Liver (tissue), 9 donors: Measurements from ENCODE around the gene KRT14. TPM values are rescaled to one million over a fixed set of nuclear protein-coding genes. Genes with fewer than 3 reads are reported as not detected.

Experiments
- DNase-seq: peaks from one replicate; pipeline ENCODE4 v3.0.0-alpha.2; 2017; ENCODE audit warnings: low spot score
- H3K27ac ChIP-seq, 2 donors: one replicate each; pipeline ENCODE4 v1.7.0; 2013; ENCODE audit warnings: inconsistent platforms in 2 of 2, low read length in 2 of 2, control low read depth in 1 of 2, low read depth in 1 of 2, mild to moderate bottlenecking in 1 of 2
- H3K27me3 ChIP-seq, 4 donors: one replicate each; pipeline versions ENCODE4 v1.6.1 to v1.7.0; 2013; ENCODE audit warnings: low read length in 3 of 4, inconsistent platforms in 1 of 4, mild to moderate bottlenecking in 1 of 4, moderate library complexity in 1 of 4; ENCODE audit not compliant: control insufficient read depth in 4 of 4, insufficient read depth in 4 of 4
- H3K36me3 ChIP-seq, 4 donors: one replicate each; pipeline versions ENCODE4 v1.6.1 to v1.7.0; 2013; ENCODE audit warnings: low read length in 3 of 4, mild to moderate bottlenecking in 3 of 4, low read depth in 1 of 4, moderate library complexity in 1 of 4; ENCODE audit not compliant: control insufficient read depth in 4 of 4, insufficient read depth in 3 of 4
- H3K4me1 ChIP-seq, 4 donors: one replicate each; pipeline versions ENCODE4 v1.6.1 to v1.7.0; 2013; ENCODE audit warnings: low read length in 3 of 4, mild to moderate bottlenecking in 3 of 4, moderate library complexity in 1 of 4; ENCODE audit not compliant: control insufficient read depth in 4 of 4, insufficient read depth in 4 of 4
- H3K4me3 ChIP-seq, 3 donors: one replicate each; pipeline versions ENCODE4 v1.6.1 to v1.7.0; 2013; ENCODE audit warnings: low read length in 3 of 3, control low read depth in 1 of 3, low read depth in 1 of 3, mild to moderate bottlenecking in 1 of 3
- H3K9ac ChIP-seq, 2 donors: one replicate each; pipeline ENCODE4 v1.7.0; 2013; ENCODE audit warnings: low read length in 2 of 2, mild to moderate bottlenecking in 2 of 2, moderate library complexity in 2 of 2, control low read depth in 1 of 2, low read depth in 1 of 2
- H3K9me3 ChIP-seq, 4 donors: one replicate each; pipeline versions ENCODE4 v1.6.1 to v1.7.0; 2013; ENCODE audit warnings: low read length in 3 of 4; ENCODE audit not compliant: control insufficient read depth in 4 of 4
- ATF3 ChIP-seq: IDR thresholded peaks from 2 replicates; pipeline ENCODE4 v1.6.1; 2016; ENCODE audit warnings: antibody characterized with exemption
- CTCF ChIP-seq: fragments of 150-350 bp; IDR thresholded peaks from 2 replicates; pipeline ENCODE4 v1.5.1; 2017; ENCODE audit warnings: improper control_type of control experiment, low read depth, low read length; ENCODE audit not compliant: missing input control
- EGR1 ChIP-seq, 2 donors: IDR thresholded peaks; 2 replicates each; pipeline ENCODE4 v1.6.1; 2016 to 2018; ENCODE audit warnings: antibody characterized with exemption in 2 of 2, low read depth in 2 of 2
- FOXA1 ChIP-seq: IDR thresholded peaks from 2 replicates; pipeline ENCODE4 v1.6.1; 2016; ENCODE audit warnings: antibody characterized with exemption
- FOXA2 ChIP-seq: IDR thresholded peaks from 2 replicates; pipeline ENCODE4 v1.6.1; 2016; ENCODE audit warnings: antibody characterized with exemption
- GABPA ChIP-seq, 2 donors: IDR thresholded peaks in 1 of 2; conservative IDR thresholded peaks in 1 of 2; 2 replicates each; pipeline ENCODE4 v1.6.1; 2016; ENCODE audit warnings: antibody characterized with exemption in 2 of 2, mild to moderate bottlenecking in 1 of 2, moderate library complexity in 1 of 2
- HNF4A ChIP-seq, 2 donors: conservative IDR thresholded peaks; 2 replicates each; pipeline ENCODE4 v1.6.1; 2016; ENCODE audit warnings: antibody characterized with exemption in 2 of 2, mild to moderate bottlenecking in 2 of 2
- HNF4G ChIP-seq: IDR thresholded peaks from 2 replicates; pipeline ENCODE4 v1.6.1; 2016; ENCODE audit warnings: antibody characterized with exemption
- JUND ChIP-seq, 2 donors: IDR thresholded peaks; 2 replicates each; pipeline ENCODE4 v1.6.1; 2016; ENCODE audit warnings: antibody characterized with exemption in 2 of 2
- MAX ChIP-seq: IDR thresholded peaks from 2 replicates; pipeline ENCODE4 v1.6.1; 2016; ENCODE audit warnings: antibody characterized with exemption
- NR2F2 ChIP-seq: IDR thresholded peaks from 2 replicates; pipeline ENCODE4 v1.6.1; 2016; ENCODE audit warnings: antibody characterized with exemption
- RAD21 ChIP-seq, 2 donors: IDR thresholded peaks; 2 replicates each; pipeline ENCODE4 v1.6.1; 2016; ENCODE audit warnings: antibody characterized with exemption in 2 of 2, mild to moderate bottlenecking in 2 of 2
- REST ChIP-seq: IDR thresholded peaks from 2 replicates; pipeline ENCODE4 v1.6.1; 2016; ENCODE audit warnings: antibody characterized with exemption, mild to moderate bottlenecking
- RXRA ChIP-seq, 2 donors: IDR thresholded peaks; 2 replicates each; pipeline ENCODE4 v1.6.1; 2017 to 2018; ENCODE audit warnings: antibody characterized with exemption in 2 of 2, mild to moderate bottlenecking in 1 of 2
- SP1 ChIP-seq: IDR thresholded peaks from 2 replicates; pipeline ENCODE4 v1.6.1; 2018; ENCODE audit warnings: antibody characterized with exemption, mild to moderate bottlenecking
- TAF1 ChIP-seq: conservative IDR thresholded peaks from 2 replicates; pipeline ENCODE4 v1.6.1; 2016; ENCODE audit warnings: antibody characterized with exemption, mild to moderate bottlenecking
- YY1 ChIP-seq: IDR thresholded peaks from 2 replicates; pipeline ENCODE4 v1.6.1; 2016; ENCODE audit warnings: antibody characterized with exemption, mild to moderate bottlenecking
- ZBTB33 ChIP-seq: IDR thresholded peaks from 2 replicates; pipeline ENCODE4 v1.6.1; 2016; ENCODE audit warnings: antibody characterized with exemption
- WGBS: extraction: QIAGEN DNeasy Blood & Tissue Kit; methylation state at CpG from one replicate; pipeline ENCODE4 v1.1.7; 2013; 5-methylcytosine and 5-hydroxymethylcytosine counted together
- polyA plus RNA-seq, 2 donors: library from polyadenylated mRNA; stranded (reverse) in 1 of 2; unstranded in 1 of 2; fragments of 200-250 nt in 1 of 2; fragments of >200 nt in 1 of 2; fragmentation: Nextera tagmentation in 1 of 2; extraction: Ambion mirVana in 1 of 2; gene quantifications; one replicate each; pipeline versions ENCODE4 v1.2.1 to v1.2.3, GENCODE V29; 2013 to 2015
- total RNA-seq, 2 donors: library from RNA; depleted of rRNA; stranded (reverse); fragments of >200 nt; gene quantifications; one replicate each; pipeline ENCODE4 v1.2.3, GENCODE V29; 2014
- donor health status: healthy.
- donor health status: healthy.
- donor health status: healthy.
- donor health status: healthy.
- donor health status: healthy.

Gene KRT14
- total and polyA plus RNA-seq, 4 donors: not detected

- H3K36me3 ChIP-seq: no peaks in the 10 kb centered on the region
- no peaks in the 10 kb centered on the region for H3K27me3 ChIP-seq
- H3K4me1 ChIP-seq: no peaks in the 10 kb centered on the region
- no peaks in the 10 kb centered on the region for H3K9me3 ChIP-seq
- H3K4me3 ChIP-seq: no peak overlapping the region
- H3K27ac ChIP-seq: no peak overlapping the region
- no peak for DNase-seq
- WGBS: 64% methylated on average over 5 of the region's 5 CpGs
- TF ChIP-seq RXRA (IDR thresholded peaks at IDR 0.05) (no peak), TAF1 (no peak), FOXA1 (no peak), JUND (IDR thresholded peaks at IDR 0.05) (no peak), FOXA2 (no peak)
- H3K9ac ChIP-seq: no peak overlapping the region
These were observed 30.4 kb downstream of the KRT14 start for GRCh38 chr17:41556306-41556705.

GRCh38 chr17:41555105-41555887, 31.4 kb downstream of the KRT14 start:
- Histone ChIP-seq H3K27me3 (no peaks in the 10 kb centered on the region), H3K36me3 (no peaks in the 10 kb centered on the region), H3K4me1 (no peaks in the 10 kb centered on the region), H3K9me3 (no peaks in the 10 kb centered on the region), H3K27ac (no peak overlapping the region), H3K9ac (no peak overlapping the region), H3K4me3 (no peak overlapping the region)
- 74% methylated on average over 5 of the region's 5 CpGs for WGBS
- TF ChIP-seq RAD21 (IDR thresholded peaks at IDR 0.05) (no peak), ATF3 (no peak), JUND (IDR thresholded peaks at IDR 0.05) (no peak), TAF1 (no peak), HNF4A (conservative IDR thresholded peaks at IDR 0.05) (no peak), FOXA2 (no peak), REST (no peak), CTCF (no peak), MAX (no peak), SP1 (no peak), HNF4G (no peak), NR2F2 (no peak), YY1 (no peak), GABPA (IDR thresholded peaks at IDR 0.05 in 1 of 2, conservative IDR thresholded peaks at IDR 0.05 in 1 of 2) (no peak), EGR1 (IDR thresholded peaks at IDR 0.05; ENCODE audit: low read depth in 2 of 2) (no peak), RXRA (IDR thresholded peaks at IDR 0.05) (no peak), ZBTB33 (no peak), FOXA1 (no peak)
- DNase-seq: no peak
